ENCODE data around the gene RHBDD3.

DNA sequence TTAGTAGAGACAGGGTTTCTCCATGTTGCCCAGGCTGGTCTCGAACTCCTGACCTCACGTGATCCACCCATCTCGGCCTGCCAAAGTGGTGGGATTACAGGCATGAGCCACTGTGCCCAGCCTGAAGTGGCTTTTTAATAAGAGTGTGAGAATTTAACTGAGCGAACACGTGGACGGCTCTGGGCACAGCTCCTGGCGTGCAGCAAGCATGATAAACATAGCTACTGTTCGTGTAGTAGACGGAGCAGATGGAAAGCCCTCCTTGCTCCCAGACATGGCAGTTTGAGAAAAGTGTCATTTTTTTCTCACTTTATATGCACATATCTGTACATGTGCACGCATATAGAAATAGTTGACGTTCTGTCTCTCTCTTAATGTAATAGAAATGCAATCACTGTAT lies 55.0 kb downstream of the RHBDD3 start:
- TF ChIP-seq POLR2A (IDR thresholded peaks at IDR 0.05) (no peak), EP300 (IDR thresholded peaks at IDR 0.05) (no peak), POLR2AphosphoS5 (IDR thresholded peaks at IDR 0.05) (no peak)
- TF ChIP-seq, protein P1, sequence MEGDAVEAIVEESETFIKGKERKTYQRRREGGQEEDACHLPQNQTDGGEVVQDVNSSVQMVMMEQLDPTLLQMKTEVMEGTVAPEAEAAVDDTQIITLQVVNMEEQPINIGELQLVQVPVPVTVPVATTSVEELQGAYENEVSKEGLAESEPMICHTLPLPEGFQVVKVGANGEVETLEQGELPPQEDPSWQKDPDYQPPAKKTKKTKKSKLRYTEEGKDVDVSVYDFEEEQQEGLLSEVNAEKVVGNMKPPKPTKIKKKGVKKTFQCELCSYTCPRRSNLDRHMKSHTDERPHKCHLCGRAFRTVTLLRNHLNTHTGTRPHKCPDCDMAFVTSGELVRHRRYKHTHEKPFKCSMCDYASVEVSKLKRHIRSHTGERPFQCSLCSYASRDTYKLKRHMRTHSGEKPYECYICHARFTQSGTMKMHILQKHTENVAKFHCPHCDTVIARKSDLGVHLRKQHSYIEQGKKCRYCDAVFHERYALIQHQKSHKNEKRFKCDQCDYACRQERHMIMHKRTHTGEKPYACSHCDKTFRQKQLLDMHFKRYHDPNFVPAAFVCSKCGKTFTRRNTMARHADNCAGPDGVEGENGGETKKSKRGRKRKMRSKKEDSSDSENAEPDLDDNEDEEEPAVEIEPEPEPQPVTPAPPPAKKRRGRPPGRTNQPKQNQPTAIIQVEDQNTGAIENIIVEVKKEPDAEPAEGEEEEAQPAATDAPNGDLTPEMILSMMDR (IDR thresholded peaks at IDR 0.05) = no peak
